H1 (cell line): ENCODE results near the gene LDLRAD3. TPM values are rescaled to one million over a fixed set of nuclear protein-coding genes. Genes with fewer than 3 reads are reported as not detected.

ENCODE experiments used
- CTCF ChIA-PET: fragments of 300-600 bp; sonication (Branson Sonifier 250); formaldehyde crosslinking; loops from one replicate; lab custom pipeline; 2021; ENCODE audit not compliant: partially characterized antibody; lab: Charles Lee
- POLR2A ChIA-PET: fragments of 300-600 bp; sonication (Branson Sonifier 250); formaldehyde crosslinking; loops from one replicate; lab custom pipeline; 2021; ENCODE audit warnings: inconsistent platforms; ENCODE audit not compliant: partially characterized antibody; lab: Charles Lee
- DNase-seq, 2 experiments: peaks; one replicate each; pipeline versions ENCODE4 v3.0.0 to v3.0.0-alpha.2; 2010 to 2022; ENCODE audit warnings: low spot score in 2 of 2, low read depth in 1 of 2, mixed read lengths in 1 of 2
- FAIRE-seq: peaks from 2 replicates; lab custom pipeline; 2011; peaks lifted over from hg19 to GRCh38; lab: Jason Lieb, UNC
- H2AFZ ChIP-seq: 2 replicates; pipeline ENCODE4 v1.8.1; 2012; ENCODE audit warnings: low read length, inconsistent platforms
- H2AK5ac ChIP-seq: 2 replicates; pipeline ENCODE4 v1.6.1; 2013; ENCODE audit warnings: low read depth, low read length
- H2BK120ac ChIP-seq: replicated peaks from 2 replicates; pipeline ENCODE3; 2013; ENCODE audit warnings: low read depth, low read length, inconsistent platforms
- H2BK12ac ChIP-seq: 2 replicates; pipeline ENCODE4 v1.6.1; 2013; ENCODE audit warnings: low read depth, low read length
- H2BK15ac ChIP-seq: 2 replicates; pipeline ENCODE4 v1.6.1; 2013; ENCODE audit warnings: low read length
- H2BK20ac ChIP-seq: 2 replicates; pipeline ENCODE4 v1.6.1; 2013; ENCODE audit warnings: low read length
- H2BK5ac ChIP-seq: 2 replicates; pipeline ENCODE4 v1.6.1; 2013; ENCODE audit warnings: low read depth, low read length
- H3K14ac ChIP-seq: 2 replicates; pipeline ENCODE4 v1.6.1; 2013; ENCODE audit warnings: inconsistent platforms; ENCODE audit not compliant: insufficient read length
- H3K18ac ChIP-seq: 2 replicates; pipeline ENCODE4 v1.6.1; 2013; ENCODE audit warnings: low read length; ENCODE audit errors: extremely low read depth
- H3K23ac ChIP-seq: 2 replicates; pipeline ENCODE4 v1.6.1; 2013; ENCODE audit warnings: inconsistent platforms; ENCODE audit not compliant: insufficient read length
- H3K23me2 ChIP-seq: 2 replicates; pipeline ENCODE4 v1.6.1; 2013; ENCODE audit warnings: low read depth, low read length
- H3K27ac ChIP-seq: 2 replicates; pipeline ENCODE4 v1.6.1; 2011; ENCODE audit warnings: low read depth, low read length, inconsistent platforms
- H3K27me3 ChIP-seq, 4 experiments: replicated peaks in 1 of 4; 1 replicate in 1 of 4; 2 replicates in 3 of 4; pipeline versions ENCODE4 v1.6.1 to v1.8.1; 2011 to 2013; ENCODE audit warnings: low read length in 3 of 4, mild to moderate bottlenecking in 3 of 4, inconsistent platforms in 2 of 4, mixed read lengths in 2 of 4, moderate library complexity in 1 of 4; ENCODE audit not compliant: control insufficient read depth in 3 of 4, insufficient read depth in 3 of 4; ENCODE audit errors: extremely low read depth in 1 of 4
- H3K36me3 ChIP-seq, 4 experiments: 2 replicates each; pipeline versions ENCODE4 v1.6.1 to v1.8.1; 2011 to 2013; ENCODE audit warnings: mild to moderate bottlenecking in 4 of 4, low read length in 3 of 4, moderate library complexity in 2 of 4, control low read depth in 1 of 4, inconsistent platforms in 1 of 4; ENCODE audit not compliant: insufficient read depth in 4 of 4, control insufficient read depth in 2 of 4
- H3K4ac ChIP-seq: replicated peaks from 2 replicates; pipeline ENCODE3; 2013; ENCODE audit warnings: low read length, low read depth, mixed read lengths, inconsistent platforms; ENCODE audit not compliant: insufficient read length
- H3K4me1 ChIP-seq, 4 experiments: replicated peaks in 1 of 4; 1 replicate in 1 of 4; 2 replicates in 3 of 4; pipeline versions ENCODE4 v1.6.1 to v1.8.1; 2011 to 2013; ENCODE audit warnings: low read length in 3 of 4, inconsistent platforms in 2 of 4, mixed read lengths in 1 of 4; ENCODE audit not compliant: insufficient read depth in 4 of 4, control insufficient read depth in 3 of 4
- H3K4me2 ChIP-seq, 2 experiments: 2 replicates each; pipeline versions ENCODE4 v1.6.1 to v1.8.1; 2011 to 2013; ENCODE audit warnings: low read depth in 2 of 2, low read length in 2 of 2, control low read depth in 1 of 2, inconsistent platforms in 1 of 2, mild to moderate bottlenecking in 1 of 2; ENCODE audit not compliant: insufficient read depth in 1 of 2
- H3K4me3 ChIP-seq, 4 experiments: fragments of 200-600, 300-600 bp in 1 of 4; sonication (generic), shearing (Covaris generic), sonication (Bioruptor Twin) in 1 of 4; 2 replicates each; pipeline versions ENCODE4 v1.5.1 to v1.8.1; 2011 to 2016; ENCODE audit warnings: low read length in 4 of 4, low read depth in 3 of 4, control low read depth in 2 of 4, inconsistent platforms in 2 of 4, mild to moderate bottlenecking in 2 of 4, mixed read lengths in 1 of 4, moderate library complexity in 1 of 4; ENCODE audit not compliant: insufficient read depth in 2 of 4; ENCODE audit errors: extremely low read depth in 1 of 4
- H3K56ac ChIP-seq: replicated peaks from 2 replicates; pipeline ENCODE3; 2013; ENCODE audit warnings: low read depth, mild to moderate bottlenecking, mixed read lengths, low read length, inconsistent platforms; ENCODE audit not compliant: insufficient read length
- H3K79me1 ChIP-seq: 2 replicates; pipeline ENCODE4 v1.6.1; 2013; ENCODE audit warnings: low read depth, low read length, control low read depth
- H3K79me2 ChIP-seq, 2 experiments: 2 replicates each; pipeline versions ENCODE4 v1.6.1 to v1.8.1; 2012 to 2013; ENCODE audit warnings: low read length in 2 of 2, mild to moderate bottlenecking in 2 of 2, inconsistent platforms in 1 of 2; ENCODE audit not compliant: insufficient read depth in 2 of 2, control insufficient read depth in 1 of 2
- H3K9ac ChIP-seq, 4 experiments: replicated peaks in 1 of 4; 1 replicate in 1 of 4; 2 replicates in 3 of 4; pipeline versions ENCODE4 v1.6.1 to v1.8.1; 2011 to 2013; ENCODE audit warnings: low read depth in 3 of 4, low read length in 3 of 4, control low read depth in 2 of 4, mild to moderate bottlenecking in 2 of 4, moderate library complexity in 2 of 4, inconsistent platforms in 1 of 4; ENCODE audit errors: extremely low read depth in 1 of 4
- H3K9me3 ChIP-seq, 2 experiments: 2 replicates each; pipeline versions ENCODE4 v1.6.1 to v1.8.1; 2012 to 2013; ENCODE audit warnings: mild to moderate bottlenecking in 2 of 2, moderate library complexity in 2 of 2, control low read depth in 1 of 2, inconsistent platforms in 1 of 2, low read depth in 1 of 2, low read length in 1 of 2, mixed read lengths in 1 of 2; ENCODE audit not compliant: insufficient read depth in 2 of 2
- H4K20me1 ChIP-seq, 2 experiments: replicated peaks in 1 of 2; 2 replicates each; pipeline versions ENCODE3 to v1.8.1; 2011 to 2013; ENCODE audit warnings: inconsistent platforms in 2 of 2, low read length in 2 of 2, mild to moderate bottlenecking in 1 of 2; ENCODE audit not compliant: insufficient read depth in 2 of 2, control insufficient read depth in 1 of 2
- H4K5ac ChIP-seq: 2 replicates; pipeline ENCODE4 v1.6.1; 2013; ENCODE audit warnings: low read length, low read depth, mixed read lengths, inconsistent platforms; ENCODE audit not compliant: insufficient read length
- H4K8ac ChIP-seq: 2 replicates; pipeline ENCODE4 v1.8.0; 2013; ENCODE audit warnings: mild to moderate bottlenecking, moderate library complexity, low read length, inconsistent platforms; ENCODE audit not compliant: insufficient read depth; ENCODE audit errors: extremely low read depth
- H4K91ac ChIP-seq: replicated peaks from 2 replicates; pipeline ENCODE3; 2013; ENCODE audit warnings: low read length, mixed read lengths, inconsistent platforms; ENCODE audit not compliant: insufficient read length
- ATF2 ChIP-seq: IDR thresholded peaks from 2 replicates; pipeline ENCODE4 v1.6.1; 2012; ENCODE audit warnings: low read length, inconsistent platforms
- GTF2F1 ChIP-seq: IDR thresholded peaks from 2 replicates; pipeline ENCODE4 v1.6.1; 2012; ENCODE audit warnings: low read depth, low read length, improper control_type of control experiment, borderline replicate concordance
- POLR2AphosphoS5 ChIP-seq: IDR thresholded peaks from 2 replicates; pipeline ENCODE4 v1.6.1; 2011; ENCODE audit warnings: low read depth, low read length
- POU5F1 ChIP-seq: IDR thresholded peaks from 2 replicates; pipeline ENCODE4 v1.6.1; 2011; ENCODE audit warnings: low read depth, mild to moderate bottlenecking, low read length, moderate library complexity
- RAD21 ChIP-seq, 2 experiments: IDR thresholded peaks in 1 of 2; conservative IDR thresholded peaks in 1 of 2; 2 replicates each; pipeline ENCODE4 v1.6.1; 2011; ENCODE audit warnings: low read depth in 2 of 2, low read length in 2 of 2, improper control_type of control experiment in 1 of 2, inconsistent platforms in 1 of 2, mild to moderate bottlenecking in 1 of 2, moderate library complexity in 1 of 2
- RFX5 ChIP-seq: IDR thresholded peaks from 2 replicates; pipeline ENCODE4 v1.6.1; 2011; ENCODE audit warnings: low read depth, low read length, improper control_type of control experiment, borderline replicate concordance
- SP4 ChIP-seq: IDR thresholded peaks from 2 replicates; pipeline ENCODE4 v1.6.1; 2012; ENCODE audit warnings: low read length, inconsistent platforms
- TEAD4 ChIP-seq: IDR thresholded peaks from 2 replicates; pipeline ENCODE4 v1.6.1; 2012; ENCODE audit warnings: low read depth, low read length, inconsistent platforms, mixed read lengths
- WGBS, 2 experiments: shearing (Covaris generic) in 1 of 2; methylation state at CpG; one replicate each; pipeline versions ENCODE4 v1.1.6 to v1.1.7; 2013 to 2015; ENCODE audit warnings: low lambda C conversion rate in 2 of 2, mixed read lengths in 2 of 2, inconsistent platforms in 1 of 2, low coverage in 1 of 2, missing lambda C conversion rate in 1 of 2; ENCODE audit not compliant: insufficient replicate concordance in 2 of 2, insufficient coverage in 1 of 2, insufficient read length in 1 of 2; ENCODE audit errors: extremely low coverage in 1 of 2, missing lambda C conversion rate in 1 of 2; 5-methylcytosine and 5-hydroxymethylcytosine counted together
- polyA plus RNA-seq, 7 experiments: library from polyadenylated mRNA; depleted of rRNA in 3 of 7; stranded (reverse) in 5 of 7; unstranded in 2 of 7; fragments of >200 nt in 5 of 7; fragments of 200-250 nt in 2 of 7; gene quantifications; 1 replicate in 5 of 7; 2 replicates in 1 of 7; 4 replicates in 1 of 7; pipeline versions ENCODE4 v1.2.1 to v1.2.3, GENCODE V29; 2011 to 2013; ENCODE audit warnings: missing spikeins in 2 of 7, mixed read lengths in 2 of 7
- total RNA-seq: library from RNA; stranded (reverse); fragmentation: NEBNext Ultra II Directional; extraction: Animal tissue kit (Norgen Biotek cat#: 25700); gene quantifications from 2 replicates; pipeline ENCODE4 v1.2.1, GENCODE V29; 2021

LDLRAD3 gene
- total and polyA plus RNA-seq, 2 of the 8 experiments (the other 6 are each of a cell fraction or from before 2014, with no cell fraction given), result 18.6 to 22.8 TPM

- Histone ChIP-seq H3K23me2 (no peaks in the 10 kb centered on the region), H2AFZ (no peak overlapping the region), H3K4ac (no peak overlapping the region), H2BK5ac (no peak overlapping the region), H4K91ac (no peak overlapping the region), H3K56ac (no peak overlapping the region), H2BK20ac (no peak overlapping the region), H4K20me1 (no peaks in the 10 kb centered on the region), H2BK15ac (no peak overlapping the region), H2BK12ac (0 out of 2 replicates have a peak overlapping the region, but pooled peaks have one; percentile 19), H3K27me3 (no peaks in the 10 kb centered on the region), H3K4me3 (no peak overlapping the region), H3K23ac (no peak overlapping the region), H4K8ac (no peak overlapping the region), H3K36me3 (no peaks in the 10 kb centered on the region), H3K14ac (no peak overlapping the region), H2BK120ac (no peak overlapping the region), H3K79me2 (no peaks in the 10 kb centered on the region), H3K18ac (no peak overlapping the region), H3K79me1 (no peaks in the 10 kb centered on the region), H3K9me3 (no peaks in the 10 kb centered on the region), H3K4me2 (no peak overlapping the region), H3K27ac (no peak overlapping the region), H3K9ac (no peak overlapping the region), H2AK5ac (no peak overlapping the region; the same call in 1 of the 2 replicates), H4K5ac (no peak overlapping the region), H3K4me1 (peaks cover 0 to 11% (median 3%) of the 10 kb centered on the region in 4 experiments; a peak in 3 of 7 replicates)
- WGBS, 2 experiments, result 78% methylated on average over 4 of the region's 4 CpGs; no CpG with 5 or more reads in 1 of the 2 experiments
- ChIA-PET CTCF (interaction anchor here (0.5 to 7.9 kb wide), 28 partner anchors 8 to 540 kb away, joined by 3 to 34 read pairs (median 4); no protein-coding TSS in a partner anchor), POLR2A (no interaction called here)
- FAIRE-seq, result no peak
- no peak for DNase-seq
- TF ChIP-seq SP4, result no peak
- TF ChIP-seq RFX5, result no peak
- TF ChIP-seq RAD21 (IDR thresholded peaks at IDR 0.05 in 1 of 2, conservative IDR thresholded peaks at IDR 0.05 in 1 of 2; ENCODE audit: low read depth in 2 of 2, low read length in 2 of 2), result peak in 1 of 2 experiments; percentile 17; a peak in 2 of 4 replicates
- TF ChIP-seq POU5F1, result no peak
- no peak for TF ChIP-seq ATF2
- no peak for TF ChIP-seq TEAD4
- no peak for TF ChIP-seq GTF2F1
- no peak for TF ChIP-seq POLR2AphosphoS5
Observed at GRCh38 chr11:36156161-36156816, 212.4 kb downstream of the LDLRAD3 start.
